GM06990 (cell line): ENCODE measurements around the gene PFKFB3.

Experiments used
- DNase-seq: peaks from one replicate; pipeline ENCODE4 v3.0.0-alpha.2; 2011; ENCODE audit not compliant: insufficient read length; ENCODE audit errors: extremely low read depth
- H3K27me3 ChIP-seq: replicated peaks from 2 replicates; pipeline ENCODE4 v1.6.0; 2011; ENCODE audit warnings: low read length; ENCODE audit not compliant: control insufficient read depth, insufficient read depth
- H3K36me3 ChIP-seq: 2 replicates; pipeline ENCODE4 v1.5.1; 2011; ENCODE audit warnings: low read length; ENCODE audit not compliant: control insufficient read depth, insufficient read depth
- H3K4me3 ChIP-seq: replicated peaks from 2 replicates; pipeline ENCODE4 v1.5.1; 2011; ENCODE audit warnings: low read depth, mild to moderate bottlenecking, control low read depth, low read length
- TF ChIP-seq, protein P1 (sequence below): IDR thresholded peaks from 2 replicates; pipeline ENCODE4 v1.5.1; 2011; ENCODE audit warnings: low read length, control low read depth, mild to moderate bottlenecking, inconsistent platforms; ENCODE audit not compliant: insufficient read depth, poor library complexity, severe bottlenecking

Gene PFKFB3

DNA sequence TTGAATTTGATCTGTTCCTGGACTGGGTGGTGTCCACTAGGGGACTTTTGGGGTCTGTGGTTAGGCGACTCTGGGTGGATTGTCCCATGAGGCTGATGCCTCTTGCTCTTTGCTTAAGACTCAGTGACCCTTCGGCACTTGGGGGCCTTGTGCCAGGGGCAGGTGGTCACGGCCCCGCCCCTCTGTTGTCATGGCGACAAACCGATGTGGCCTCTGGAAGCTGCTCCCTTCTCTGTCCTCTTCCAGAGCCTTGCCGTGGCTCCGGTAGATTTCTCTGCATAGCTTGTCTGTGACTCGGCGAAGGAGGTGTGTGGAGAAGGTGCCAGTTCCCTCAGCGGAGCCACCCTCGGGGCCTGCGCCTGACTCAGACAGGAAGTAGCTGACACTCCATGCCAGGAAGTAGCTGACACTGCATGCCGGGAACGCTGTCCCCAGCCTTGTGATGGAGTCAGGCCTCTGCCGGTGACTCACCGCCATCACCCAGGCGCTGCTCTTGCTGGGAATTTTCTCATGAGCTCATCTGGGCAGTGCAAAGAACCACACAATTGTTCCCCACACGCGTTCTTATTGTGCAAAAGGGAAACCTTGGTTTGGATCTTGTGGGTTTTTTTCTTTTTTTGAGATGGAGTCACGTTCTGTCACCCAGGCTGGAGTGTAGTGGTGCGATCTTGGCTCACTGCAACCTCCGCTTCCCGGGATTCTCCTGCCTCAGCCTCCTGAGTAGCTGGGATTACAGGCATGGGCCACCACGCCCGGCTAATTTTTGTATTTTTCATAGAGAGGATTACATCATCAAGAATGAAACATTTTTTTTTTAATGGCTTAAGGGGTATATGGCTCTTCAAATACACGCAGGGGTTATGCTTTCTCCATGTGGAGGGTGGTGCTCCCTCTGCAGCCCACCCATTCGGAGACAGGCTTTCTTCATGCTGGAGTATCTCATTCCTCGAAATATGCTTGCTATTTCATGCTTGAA is 72.6 kb downstream of the PFKFB3 start:
- TF ChIP-seq, protein P1, sequence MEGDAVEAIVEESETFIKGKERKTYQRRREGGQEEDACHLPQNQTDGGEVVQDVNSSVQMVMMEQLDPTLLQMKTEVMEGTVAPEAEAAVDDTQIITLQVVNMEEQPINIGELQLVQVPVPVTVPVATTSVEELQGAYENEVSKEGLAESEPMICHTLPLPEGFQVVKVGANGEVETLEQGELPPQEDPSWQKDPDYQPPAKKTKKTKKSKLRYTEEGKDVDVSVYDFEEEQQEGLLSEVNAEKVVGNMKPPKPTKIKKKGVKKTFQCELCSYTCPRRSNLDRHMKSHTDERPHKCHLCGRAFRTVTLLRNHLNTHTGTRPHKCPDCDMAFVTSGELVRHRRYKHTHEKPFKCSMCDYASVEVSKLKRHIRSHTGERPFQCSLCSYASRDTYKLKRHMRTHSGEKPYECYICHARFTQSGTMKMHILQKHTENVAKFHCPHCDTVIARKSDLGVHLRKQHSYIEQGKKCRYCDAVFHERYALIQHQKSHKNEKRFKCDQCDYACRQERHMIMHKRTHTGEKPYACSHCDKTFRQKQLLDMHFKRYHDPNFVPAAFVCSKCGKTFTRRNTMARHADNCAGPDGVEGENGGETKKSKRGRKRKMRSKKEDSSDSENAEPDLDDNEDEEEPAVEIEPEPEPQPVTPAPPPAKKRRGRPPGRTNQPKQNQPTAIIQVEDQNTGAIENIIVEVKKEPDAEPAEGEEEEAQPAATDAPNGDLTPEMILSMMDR: peak; percentile 5
- Histone ChIP-seq H3K27me3 (no peaks in the 10 kb centered on the region), H3K4me3 (0 out of 2 replicates have a peak overlapping the region, but pooled peaks have one; percentile 30), H3K36me3 (no peaks in the 10 kb centered on the region)
- DNase-seq: peak; percentile 73

DNA sequence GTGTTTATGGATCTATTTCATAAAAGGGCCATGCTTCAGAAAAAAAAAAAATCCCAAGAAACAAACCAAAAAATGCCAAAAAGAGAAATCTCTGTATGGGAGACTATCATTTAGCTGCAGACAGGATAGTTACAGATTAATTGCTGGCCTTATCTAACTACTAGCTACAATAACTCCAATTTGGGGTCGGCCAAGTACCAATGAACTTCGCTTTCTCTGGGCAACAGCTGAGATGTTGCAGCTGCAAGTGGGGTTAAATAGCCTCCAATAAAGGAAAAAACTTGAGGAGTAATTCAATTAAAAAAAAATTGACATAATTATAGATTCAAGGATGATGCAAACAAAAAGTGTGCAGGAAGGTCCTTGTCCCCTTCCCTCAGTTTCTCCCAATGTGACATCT is 73.6 kb downstream of the PFKFB3 start:
- Histone ChIP-seq H3K36me3 (no peaks in the 10 kb centered on the region), H3K4me3 (no peak overlapping the region), H3K27me3 (no peaks in the 10 kb centered on the region)
- TF ChIP-seq, protein P1: no peak
- DNase-seq: no peak

DNA sequence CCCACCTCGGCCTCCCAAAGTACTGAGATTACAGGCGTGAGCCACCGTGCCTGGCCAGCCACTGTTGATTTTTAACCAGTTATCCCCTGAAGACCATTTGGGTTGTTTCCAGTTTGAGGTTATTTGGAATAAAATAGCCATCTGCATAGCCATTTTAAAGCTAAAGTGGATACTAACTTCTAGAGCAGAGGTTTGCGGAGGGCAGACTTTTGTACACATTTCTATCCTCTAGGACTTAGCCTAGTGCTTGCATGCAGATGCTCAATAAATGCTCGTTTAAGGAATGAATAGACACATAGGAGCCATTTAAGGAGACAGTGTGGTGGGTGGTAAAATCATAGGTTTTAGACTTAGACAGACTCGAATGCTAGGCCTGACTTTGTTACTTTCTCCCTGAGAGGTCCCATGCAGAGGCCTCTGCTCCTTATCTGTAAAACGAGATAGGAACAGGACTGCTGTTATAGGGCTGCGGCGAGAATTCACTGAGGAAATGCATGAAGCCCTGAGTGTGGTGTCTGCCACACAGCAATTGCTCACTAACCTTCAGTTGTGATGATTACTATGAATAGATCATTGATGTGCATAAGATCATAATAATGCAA is 75.9 kb downstream of the PFKFB3 start:
- TF ChIP-seq, protein P1: no peak
- DNase-seq: no peak
- H3K4me3 ChIP-seq: no peak overlapping the region
- H3K27me3 ChIP-seq: no peaks in the 10 kb centered on the region; the same call in 1 of the 2 replicates
- H3K36me3 ChIP-seq: no peaks in the 10 kb centered on the region

DNA sequence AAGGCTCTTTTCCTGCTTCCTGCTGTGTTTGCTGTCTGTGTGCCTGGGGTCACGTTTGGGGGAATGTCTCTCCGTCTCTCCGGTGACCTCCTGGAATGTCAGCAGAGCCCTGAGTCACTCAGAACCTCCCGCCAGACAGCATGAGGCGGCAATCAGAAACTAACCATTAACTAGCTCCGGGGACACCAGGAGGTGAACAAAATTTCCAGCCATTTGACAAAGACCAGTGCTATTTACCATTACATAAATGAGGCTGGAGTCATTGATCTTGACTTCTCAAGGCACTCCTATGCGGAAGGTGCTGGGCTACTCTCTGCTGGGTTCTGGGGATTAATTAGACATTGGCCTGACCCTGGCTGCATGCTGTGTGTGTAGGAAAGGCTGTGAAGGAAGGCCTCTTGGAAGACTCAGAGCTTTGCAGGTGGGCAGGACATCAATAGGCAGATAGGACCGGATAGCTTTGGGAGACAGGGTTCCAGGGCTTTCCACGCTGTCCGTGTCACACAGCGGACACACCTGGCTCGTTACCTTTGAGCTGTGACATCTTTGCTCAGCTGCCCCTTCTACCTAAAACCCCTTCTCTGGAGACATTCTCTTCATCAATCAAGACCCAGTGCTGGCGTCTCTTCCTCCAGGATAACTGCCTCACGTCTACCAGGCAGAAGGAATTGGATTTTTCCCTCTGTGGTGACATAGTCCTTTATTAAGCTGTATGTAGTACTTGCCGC is 77.0 kb downstream of the PFKFB3 start:
- Histone ChIP-seq H3K36me3 (no peaks in the 10 kb centered on the region), H3K27me3 (no peaks in the 10 kb centered on the region; the same call in 1 of the 2 replicates), H3K4me3 (no peak overlapping the region)
- no peak for DNase-seq
- TF ChIP-seq, protein P1: no peak

DNA sequence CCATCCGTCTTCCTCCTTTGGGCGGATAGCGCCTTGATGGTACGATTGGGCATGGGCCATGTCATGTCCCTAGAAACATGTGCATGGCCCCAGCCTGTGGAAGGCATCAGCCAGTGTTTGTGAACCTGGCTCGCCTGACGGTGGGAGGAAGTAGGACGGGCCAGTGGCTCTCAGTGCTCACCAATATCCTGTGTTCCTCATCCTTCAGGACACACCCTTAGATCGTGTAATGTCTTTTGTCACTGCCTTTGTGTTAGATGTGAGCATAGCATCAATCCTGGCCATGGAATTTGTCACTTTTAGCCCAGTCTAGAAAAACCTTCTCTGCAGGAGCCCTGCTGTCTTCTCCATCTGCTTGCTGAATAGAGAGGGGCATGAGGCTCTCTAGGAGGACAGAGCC is 77.6 kb downstream of the PFKFB3 start:
- no peak overlapping the region for H3K4me3 ChIP-seq
- DNase-seq: no peak
- TF ChIP-seq, protein P1: no peak
- H3K36me3 ChIP-seq: no peaks in the 10 kb centered on the region
- H3K27me3 ChIP-seq: no peaks in the 10 kb centered on the region; the same call in 1 of the 2 replicates
